GM12864 (cell line): ENCODE data around the gene HYAL3.

Experiments used
- DNase-seq: peaks from one replicate; pipeline ENCODE4 v3.0.0-alpha.2; 2011; ENCODE audit warnings: low read depth
- H3K4me3 ChIP-seq: 2 replicates; pipeline ENCODE4 v1.5.1; 2011; ENCODE audit warnings: mild to moderate bottlenecking, low read depth, low read length, control low read depth
- TF ChIP-seq, protein P1 (sequence below): IDR thresholded peaks from 2 replicates; pipeline ENCODE4 v1.5.1; 2011; ENCODE audit warnings: low read depth, mild to moderate bottlenecking, moderate library complexity, low read length, control low read depth, inconsistent platforms; ENCODE audit errors: missing control alignments

HYAL3 gene

DNA sequence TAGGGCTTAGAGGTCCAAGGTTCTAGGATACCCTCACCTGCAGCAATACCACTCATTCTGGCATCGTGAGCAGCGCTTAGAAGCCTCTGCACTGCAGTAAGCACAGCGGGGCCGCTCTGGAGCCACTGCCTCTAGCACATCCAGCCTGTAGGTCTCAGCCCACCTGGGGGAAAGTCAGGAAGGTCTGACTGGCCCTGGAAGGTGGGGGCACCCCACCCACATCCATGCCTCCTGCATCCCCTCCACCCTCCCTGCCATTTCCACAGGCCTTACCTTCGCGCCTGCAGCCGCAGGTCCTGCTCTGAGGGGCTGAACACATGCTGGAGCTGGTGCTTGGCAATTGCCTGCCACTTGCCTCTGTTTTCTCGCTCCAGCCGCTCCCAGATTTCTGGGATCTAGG lies 42.3 kb upstream of the HYAL3 start:
- no peak for DNase-seq
- TF ChIP-seq, protein P1, sequence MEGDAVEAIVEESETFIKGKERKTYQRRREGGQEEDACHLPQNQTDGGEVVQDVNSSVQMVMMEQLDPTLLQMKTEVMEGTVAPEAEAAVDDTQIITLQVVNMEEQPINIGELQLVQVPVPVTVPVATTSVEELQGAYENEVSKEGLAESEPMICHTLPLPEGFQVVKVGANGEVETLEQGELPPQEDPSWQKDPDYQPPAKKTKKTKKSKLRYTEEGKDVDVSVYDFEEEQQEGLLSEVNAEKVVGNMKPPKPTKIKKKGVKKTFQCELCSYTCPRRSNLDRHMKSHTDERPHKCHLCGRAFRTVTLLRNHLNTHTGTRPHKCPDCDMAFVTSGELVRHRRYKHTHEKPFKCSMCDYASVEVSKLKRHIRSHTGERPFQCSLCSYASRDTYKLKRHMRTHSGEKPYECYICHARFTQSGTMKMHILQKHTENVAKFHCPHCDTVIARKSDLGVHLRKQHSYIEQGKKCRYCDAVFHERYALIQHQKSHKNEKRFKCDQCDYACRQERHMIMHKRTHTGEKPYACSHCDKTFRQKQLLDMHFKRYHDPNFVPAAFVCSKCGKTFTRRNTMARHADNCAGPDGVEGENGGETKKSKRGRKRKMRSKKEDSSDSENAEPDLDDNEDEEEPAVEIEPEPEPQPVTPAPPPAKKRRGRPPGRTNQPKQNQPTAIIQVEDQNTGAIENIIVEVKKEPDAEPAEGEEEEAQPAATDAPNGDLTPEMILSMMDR, result no peak
- H3K4me3 ChIP-seq, result peak overlapping the region; percentile 91

- TF ChIP-seq, protein P1, result no peak
- H3K4me3 ChIP-seq, result peak within 1 kb of the TSS; percentile 91
- DNase-seq, result no peak
Measured at GRCh38 chr3:50340448-50341329, 41.5 kb upstream of the HYAL3 start, which contains the start of gene RASSF1. TSS of gene RASSF1 (minus strand) at chr3:50340836. CDS start at chr3:50340805, 31 bp downstream.

- H3K4me3 ChIP-seq, result peak overlapping the region; percentile 91
- no peak for DNase-seq
- TF ChIP-seq, protein P1, result no peak
Measured at GRCh38 chr3:50340147-50340447, 40.9 kb upstream of the HYAL3 start.

GRCh38 chr3:50339485-50340146 lies 40.4 kb upstream of the HYAL3 start:
- TF ChIP-seq, protein P1, result no peak
- H3K4me3 ChIP-seq, result peak overlapping the region; percentile 91
- no peak for DNase-seq

DNA sequence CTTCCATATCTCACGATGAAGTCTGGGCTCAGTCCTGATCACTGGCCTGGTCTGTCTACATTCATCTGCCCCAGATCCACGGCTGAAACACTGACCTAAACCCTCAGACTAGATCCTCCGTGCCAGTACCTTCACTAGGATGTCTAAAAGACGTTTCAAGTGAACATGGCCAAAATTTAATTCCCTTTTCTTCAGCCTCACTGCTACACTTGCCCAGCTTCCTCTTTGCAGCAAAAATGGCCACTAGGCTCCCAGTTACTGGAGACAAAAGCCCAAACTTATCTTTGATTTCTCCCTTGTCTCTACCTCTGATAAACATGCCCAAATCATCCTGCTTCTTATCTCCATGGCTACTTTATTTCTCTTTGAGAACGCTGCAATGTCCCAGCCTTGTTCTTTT lies 39.8 kb upstream of the HYAL3 start:
- peak overlapping the region; percentile 91 for H3K4me3 ChIP-seq
- DNase-seq, result no peak
- TF ChIP-seq, protein P1, result peak; percentile 21

DNA sequence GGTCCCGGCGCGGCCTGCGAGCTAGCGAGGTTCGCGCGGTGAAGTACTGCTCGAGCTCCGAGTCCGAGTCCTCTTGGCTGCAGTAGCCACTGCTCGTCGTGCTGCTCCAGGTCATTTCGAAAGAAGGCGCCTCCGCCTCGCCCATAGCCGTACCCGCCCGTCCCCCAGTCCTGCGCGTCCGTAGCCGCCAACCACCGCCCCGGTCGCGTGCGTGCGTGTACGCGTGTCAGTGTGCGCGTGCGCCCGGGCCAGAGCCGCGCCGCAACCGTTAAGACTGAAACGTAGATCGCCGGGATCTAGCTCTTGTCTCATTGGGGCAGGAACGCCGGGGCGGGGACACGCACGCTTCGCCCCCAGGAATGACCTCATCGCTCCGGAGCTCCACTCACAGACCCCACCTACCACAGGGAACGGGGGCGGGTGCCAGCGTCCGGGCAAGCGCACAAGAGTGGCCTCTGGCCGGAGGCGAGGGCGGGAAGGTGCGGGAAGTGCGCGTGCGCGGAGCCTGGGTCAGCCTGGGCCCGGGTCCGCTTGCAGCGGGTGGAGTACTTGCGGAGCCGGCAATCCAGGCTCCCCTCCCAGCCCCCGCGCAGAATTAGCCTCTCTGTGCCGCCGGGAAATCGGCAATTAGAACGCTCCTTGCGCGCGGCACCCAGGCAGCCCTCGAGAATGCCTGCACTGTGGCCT lies 38.1 kb upstream of the HYAL3 start:
- DNase-seq, result peak; percentile 96
- TF ChIP-seq, protein P1, result no peak
- peak overlapping the region; percentile 91 for H3K4me3 ChIP-seq
